GM18951 (cell line): ENCODE results near the gene GRB10.
"Not testable (repeated sequence)": the region's sequence is repeated elsewhere in the genome, so short reads cannot be mapped to it uniquely, and the experiment has no call there.

Source experiments
- POLR2A ChIP-seq: IDR thresholded peaks from 4 replicates; pipeline ENCODE4 v1.6.1; 2011; ENCODE audit warnings: mild to moderate bottlenecking; ENCODE audit not compliant: insufficient read length, insufficient read depth; ENCODE audit errors: extremely low read depth
- in situ Hi-C: fragments of 300-500 bp; cut with MboI; formaldehyde crosslinking; loops from one replicate; pipeline ENCODE4 v1.12.0; 2022; ENCODE audit warnings: low sequenced_read_pairs, mixed read lengths, inconsistent platforms; ENCODE audit not compliant: unreplicated experiment

Gene GRB10

DNA sequence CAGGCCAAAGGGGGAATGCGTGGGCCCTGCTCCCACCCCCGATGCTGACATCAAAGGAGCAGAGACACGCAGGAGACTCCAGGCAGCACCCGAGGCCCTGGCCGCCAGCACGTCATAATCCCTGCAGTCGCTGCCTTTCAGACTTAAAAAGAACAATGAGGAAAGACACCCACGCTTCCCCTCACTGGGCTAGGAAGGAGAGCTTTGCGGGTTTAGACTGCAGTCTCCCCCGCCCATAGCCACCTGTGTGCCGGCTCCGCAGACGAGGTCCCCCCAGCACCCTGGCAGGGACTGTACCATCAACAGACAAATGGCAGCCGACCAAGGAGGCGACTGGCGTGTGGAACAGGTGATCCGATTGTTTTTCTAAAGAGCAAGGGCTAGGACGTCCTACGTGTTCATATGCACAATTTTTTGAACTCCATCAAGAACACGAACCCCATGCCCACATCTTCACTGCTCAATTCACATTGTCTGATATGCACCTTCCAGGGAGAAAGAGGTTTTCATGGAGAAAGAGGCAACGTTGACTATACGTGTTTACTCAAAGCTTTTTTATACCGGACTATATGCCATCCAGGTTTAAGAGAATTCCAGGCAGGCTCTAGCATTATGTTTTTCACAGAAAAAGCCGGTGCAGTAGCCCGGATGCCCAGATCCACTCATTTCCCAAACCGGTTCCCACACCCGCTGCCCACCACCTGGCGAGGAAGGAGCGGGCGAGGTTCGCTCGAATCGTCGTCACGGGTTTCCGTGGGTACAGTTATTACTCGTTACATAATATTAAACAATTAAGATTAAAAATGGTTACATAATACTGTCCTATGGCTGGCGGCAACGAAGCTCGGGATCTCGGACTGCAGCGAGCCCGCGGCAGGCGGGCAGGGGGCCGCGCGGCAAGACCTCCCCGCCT lies 1.1 kb downstream of the GRB10 start:
- no peak for TF ChIP-seq POLR2A
- in situ Hi-C loops, result no loop called here

GRCh38 chr7:50780436-50780835 lies 2.3 kb downstream of the GRB10 start:
- in situ Hi-C loops, result no loop called here
- TF ChIP-seq POLR2A, result no peak

- in situ Hi-C loops, result no loop called here
- no peak for TF ChIP-seq POLR2A
Observed at GRCh38 chr7:50779427-50779826, 3.3 kb downstream of the GRB10 start.

GRCh38 chr7:50778189-50778588 lies 4.5 kb downstream of the GRB10 start:
- TF ChIP-seq POLR2A, result no peak
- in situ Hi-C loops, result no loop called here

DNA sequence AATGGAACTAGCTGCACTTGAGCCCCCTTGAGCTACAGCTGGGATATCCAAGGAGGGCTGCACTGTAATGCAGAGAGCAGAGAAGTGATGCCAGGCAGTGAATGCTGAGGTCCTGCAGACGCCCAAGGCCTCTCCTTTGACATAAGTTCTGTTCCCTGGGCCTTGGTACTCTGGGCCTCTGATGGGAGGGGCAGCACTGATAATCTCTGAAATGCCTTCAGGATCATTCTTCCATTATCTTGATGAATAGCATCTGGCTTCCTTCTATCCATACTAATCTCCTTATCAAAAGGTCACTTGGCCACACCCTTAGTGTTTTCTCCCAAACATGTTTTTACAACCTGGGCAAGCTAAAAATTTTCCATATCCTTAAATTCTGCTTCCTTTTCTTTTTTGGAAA lies 6.9 kb downstream of the GRB10 start:
- no peak for TF ChIP-seq POLR2A
- in situ Hi-C loops, result no loop called here

GRCh38 chr7:50775231-50775630 lies 7.5 kb downstream of the GRB10 start:
- in situ Hi-C loops, result no loop called here
- TF ChIP-seq POLR2A, result no peak

GRCh38 chr7:50774319-50774718 lies 8.4 kb downstream of the GRB10 start:
- in situ Hi-C loops, result no loop called here
- no peak for TF ChIP-seq POLR2A

DNA sequence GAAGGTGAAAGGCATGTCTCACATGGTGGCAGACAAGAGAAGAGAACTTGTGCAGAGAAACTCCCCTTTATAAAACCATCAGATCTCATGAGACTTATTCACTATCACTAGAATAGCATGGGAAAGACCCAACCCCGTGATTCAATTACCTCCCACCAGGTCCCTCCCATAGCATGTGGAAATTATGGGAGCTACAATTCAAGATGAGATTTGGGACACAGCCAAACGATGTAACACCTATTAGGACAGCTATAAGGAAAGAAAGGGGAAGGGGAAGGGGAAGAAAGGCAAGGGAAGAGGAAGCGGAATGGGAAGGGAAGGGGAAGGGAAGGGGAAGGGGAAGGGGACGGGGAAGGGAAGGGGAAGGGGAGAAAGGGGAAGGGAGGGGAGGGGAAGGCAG lies 9.6 kb downstream of the GRB10 start:
- in situ Hi-C loops, result not testable (repeated sequence)

- TF ChIP-seq POLR2A, result no peak
- in situ Hi-C loops, result no loop called here
Observed at GRCh38 chr7:50771120-50772002, 11.3 kb downstream of the GRB10 start.

- in situ Hi-C loops, result no loop called here
- no peak for TF ChIP-seq POLR2A
Observed at GRCh38 chr7:50768485-50769474, 13.9 kb downstream of the GRB10 start.

- in situ Hi-C loops, result no loop called here
- no peak for TF ChIP-seq POLR2A
Observed at GRCh38 chr7:50766849-50767207, 15.9 kb downstream of the GRB10 start.

GRCh38 chr7:50766106-50766848 lies 16.4 kb downstream of the GRB10 start:
- no peak for TF ChIP-seq POLR2A
- in situ Hi-C loops, result no loop called here
